Amniotic stem cell (primary cell): ENCODE measurements around the gene DYNLL1.
"Not testable (repeated sequence)": the region's sequence is repeated elsewhere in the genome, so short reads cannot be mapped to it uniquely, and the experiment has no call there.

Experiments
- DNase-seq: peaks from one replicate; lab custom pipeline; 2025; lab: John Stamatoyannopoulos, UW

Gene DYNLL1

GRCh38 chr12:120495731-120496412 lies at the start of gene DYNLL1:
TSS of gene DYNLL1 (plus strand) at chr12:120496113. CDS start at chr12:120496422, 309 bp downstream.
- DNase-seq = peak; percentile 95

DNA sequence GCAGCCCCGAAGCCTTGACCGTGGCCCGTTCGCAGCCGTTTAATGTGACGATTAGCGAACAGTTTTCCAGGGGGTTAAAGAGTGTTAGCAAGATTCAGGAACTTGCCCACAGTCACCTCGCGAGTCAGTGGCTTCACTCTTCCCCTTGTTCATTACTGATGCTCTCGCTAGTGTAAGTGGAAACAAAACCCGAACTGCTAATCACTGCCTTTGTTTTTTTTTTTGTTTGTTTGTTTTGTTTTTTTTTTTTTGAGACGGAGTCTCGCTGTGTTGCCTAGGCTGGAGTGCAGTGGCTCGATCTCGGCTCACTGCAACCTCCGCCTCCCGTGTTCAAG lies 49.1 kb upstream of the DYNLL1 start:
- not testable (repeated sequence) for DNase-seq

GRCh38 chr12:120447992-120448391 lies 47.9 kb upstream of the DYNLL1 start:
- no peak for DNase-seq

DNA sequence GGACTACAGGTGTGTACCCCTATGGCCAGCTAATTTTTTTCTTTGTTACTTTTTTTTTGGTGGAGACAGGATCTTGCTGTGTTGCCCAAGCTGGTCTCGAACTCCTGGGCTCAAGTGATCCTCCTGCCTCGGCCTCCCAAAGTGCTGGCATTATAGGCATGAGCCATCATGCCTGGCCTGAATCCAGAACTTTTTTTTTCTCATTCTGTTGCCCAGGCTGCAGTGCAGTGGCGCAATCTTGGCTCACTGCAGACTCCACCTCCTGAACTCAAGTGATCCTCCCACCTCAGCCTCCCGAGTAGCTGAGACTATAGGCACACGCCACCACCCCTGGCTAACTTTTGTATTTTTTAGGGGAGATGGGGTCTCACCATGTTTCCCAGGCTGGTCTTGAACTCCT lies 43.4 kb upstream of the DYNLL1 start:
- not testable (repeated sequence) for DNase-seq

DNA sequence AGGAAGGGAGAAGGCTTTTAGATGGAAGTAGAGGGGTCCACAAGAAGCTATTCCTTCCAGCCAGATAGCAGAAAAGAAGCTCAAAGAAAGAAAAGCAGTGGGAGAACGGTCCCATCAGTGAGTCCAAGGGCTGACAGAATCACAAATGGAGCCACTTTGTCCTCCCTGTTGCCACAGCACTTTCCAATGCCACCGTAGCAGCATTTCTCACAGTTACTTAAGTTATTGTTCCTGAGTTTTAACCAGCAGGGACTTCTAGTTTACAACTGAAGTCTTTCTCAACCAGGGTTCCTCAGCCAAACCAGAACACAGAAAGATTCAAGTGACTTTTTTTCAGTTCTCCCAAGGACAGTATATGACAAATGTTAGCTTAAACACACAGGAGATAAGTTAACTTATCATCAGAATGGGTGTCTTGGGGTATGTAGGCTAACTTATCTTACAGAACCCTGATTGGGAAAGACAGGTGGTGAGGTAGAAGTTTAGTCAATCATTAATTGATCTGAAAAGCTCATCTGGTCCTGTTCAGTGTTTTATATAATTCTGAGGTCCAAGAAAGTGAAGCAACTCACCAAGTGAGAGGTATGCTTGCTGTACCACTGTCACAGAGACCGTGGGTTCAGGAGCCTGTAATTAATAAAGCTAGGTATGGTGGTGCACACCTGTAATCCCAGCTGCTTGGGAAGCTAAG lies 42.7 kb upstream of the DYNLL1 start:
- no peak for DNase-seq

DNA sequence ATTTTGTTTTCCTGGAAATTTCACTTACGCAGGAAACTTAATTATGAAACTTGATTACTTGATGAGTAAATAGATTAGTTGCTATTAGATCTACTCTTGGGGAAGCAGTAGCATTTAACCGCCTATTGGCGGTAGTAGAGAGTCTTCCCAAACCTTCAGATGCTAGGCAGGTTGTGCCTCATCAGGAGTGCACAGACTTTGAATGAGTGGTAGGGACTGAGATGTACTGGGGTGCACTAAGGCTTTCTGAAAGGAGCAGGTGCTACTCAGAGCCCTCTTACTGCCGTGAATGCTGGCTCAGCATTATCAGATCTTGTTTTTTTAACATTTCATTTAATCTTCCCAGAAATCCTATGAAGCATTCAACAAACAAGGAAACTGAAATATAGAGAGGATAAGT lies 41.9 kb upstream of the DYNLL1 start:
- no peak for DNase-seq

GRCh38 chr12:120455302-120455701 lies 40.6 kb upstream of the DYNLL1 start:
- no peak for DNase-seq

- DNase-seq = no peak
These were observed 38.8 kb upstream of the DYNLL1 start for GRCh38 chr12:120457133-120457532.

DNA sequence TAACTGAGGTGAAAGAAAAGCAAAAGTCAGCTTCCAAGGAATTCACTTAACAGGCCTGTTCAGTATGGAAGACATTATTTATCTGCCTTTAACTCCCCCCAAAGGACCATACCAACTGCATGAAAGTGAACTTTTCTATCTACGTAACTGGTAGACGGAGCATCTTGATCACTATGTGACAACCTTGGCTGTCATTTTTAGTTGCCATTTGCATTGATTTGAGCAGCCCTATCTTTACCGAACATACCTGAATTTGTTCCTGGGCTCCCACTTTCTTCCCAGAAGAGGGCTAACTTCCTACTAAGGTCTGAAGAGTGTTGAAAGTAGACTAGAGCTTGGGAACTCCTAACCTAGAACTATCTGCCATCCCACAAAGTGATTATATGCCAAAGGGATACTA lies 35.8 kb upstream of the DYNLL1 start:
- DNase-seq = no peak

GRCh38 chr12:120462099-120462640 lies 33.7 kb upstream of the DYNLL1 start:
- no peak for DNase-seq

DNA sequence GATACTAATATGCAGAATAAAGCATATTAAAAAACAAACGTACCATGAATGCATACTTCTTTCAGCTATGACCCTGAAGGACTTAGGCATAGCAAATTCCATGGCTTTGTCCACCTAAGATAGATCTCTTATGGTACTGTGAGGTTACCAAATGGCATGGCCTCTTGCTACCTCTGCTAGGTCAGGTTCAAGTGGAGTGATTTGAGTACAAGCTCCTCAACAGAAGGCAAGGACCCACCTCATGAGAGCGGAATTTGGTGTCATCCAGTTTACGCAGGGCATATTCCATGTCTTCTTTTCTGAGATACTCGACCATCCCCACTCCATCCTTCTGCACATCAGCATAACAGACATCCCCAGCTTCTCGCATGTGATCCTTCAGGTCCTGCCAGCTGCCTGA lies 32.2 kb upstream of the DYNLL1 start:
- DNase-seq = no peak

DNA sequence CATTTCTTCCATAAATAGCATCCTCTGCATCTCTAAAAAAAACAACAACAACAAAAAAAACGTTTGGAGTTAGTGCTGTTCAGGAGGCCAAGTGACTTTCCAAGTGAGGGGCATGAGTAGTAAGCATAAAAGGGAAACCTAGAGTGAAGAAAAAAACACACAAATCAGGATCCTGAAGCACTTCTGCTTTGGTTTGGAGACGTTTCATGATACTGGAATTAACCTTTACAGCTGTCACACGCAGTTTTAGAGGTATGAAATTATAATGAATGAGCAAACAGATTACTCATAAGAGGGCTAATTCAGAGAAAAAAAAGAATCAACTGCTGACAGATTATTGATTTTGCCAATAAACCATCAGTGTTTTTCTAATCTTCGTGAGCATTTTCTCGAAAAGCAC lies 30.2 kb upstream of the DYNLL1 start:
- DNase-seq = no peak

GRCh38 chr12:120466560-120467315 lies 29.2 kb upstream of the DYNLL1 start:
- no peak for DNase-seq

- DNase-seq = no peak
These were observed 28.5 kb upstream of the DYNLL1 start for GRCh38 chr12:120467439-120467838.

DNA sequence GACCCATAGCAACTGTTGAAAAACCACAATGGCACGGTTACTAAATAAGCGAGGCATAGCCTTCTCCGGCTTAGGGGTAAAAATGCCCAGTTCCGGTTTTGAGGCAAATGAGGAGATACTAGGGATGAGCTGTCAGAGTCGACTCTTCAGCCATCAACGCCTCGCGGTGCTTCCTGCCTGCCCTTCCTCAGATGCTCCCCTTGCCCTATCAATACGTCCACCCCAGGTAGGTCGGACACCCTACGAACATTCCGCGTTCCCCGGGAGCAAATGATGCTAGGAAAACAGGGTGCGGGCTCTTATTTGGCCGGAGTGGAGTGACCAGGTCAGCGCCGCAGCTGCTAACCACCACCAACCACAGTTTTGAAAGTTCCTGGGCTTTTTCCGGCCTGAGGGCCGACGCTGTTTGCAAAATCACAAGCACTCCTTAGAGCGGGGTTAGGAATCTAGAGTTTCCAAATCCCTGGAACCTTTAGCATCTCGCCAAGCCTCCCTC lies 27.5 kb upstream of the DYNLL1 start:
- no peak for DNase-seq

GRCh38 chr12:120468821-120469449 lies 27.0 kb upstream of the DYNLL1 start:
- no peak for DNase-seq

GRCh38 chr12:120469450-120470149 lies 26.3 kb upstream of the DYNLL1 start, which contains the start of gene SRSF9:
TSS of gene SRSF9 (minus strand) at chr12:120469748. CDS start at chr12:120469609, 139 bp downstream.
- DNase-seq = peak; percentile 94

- DNase-seq = no peak
These were observed 25.6 kb upstream of the DYNLL1 start for GRCh38 chr12:120470150-120470784.

GRCh38 chr12:120472521-120472920 lies 23.4 kb upstream of the DYNLL1 start:
- DNase-seq = no peak

DNA sequence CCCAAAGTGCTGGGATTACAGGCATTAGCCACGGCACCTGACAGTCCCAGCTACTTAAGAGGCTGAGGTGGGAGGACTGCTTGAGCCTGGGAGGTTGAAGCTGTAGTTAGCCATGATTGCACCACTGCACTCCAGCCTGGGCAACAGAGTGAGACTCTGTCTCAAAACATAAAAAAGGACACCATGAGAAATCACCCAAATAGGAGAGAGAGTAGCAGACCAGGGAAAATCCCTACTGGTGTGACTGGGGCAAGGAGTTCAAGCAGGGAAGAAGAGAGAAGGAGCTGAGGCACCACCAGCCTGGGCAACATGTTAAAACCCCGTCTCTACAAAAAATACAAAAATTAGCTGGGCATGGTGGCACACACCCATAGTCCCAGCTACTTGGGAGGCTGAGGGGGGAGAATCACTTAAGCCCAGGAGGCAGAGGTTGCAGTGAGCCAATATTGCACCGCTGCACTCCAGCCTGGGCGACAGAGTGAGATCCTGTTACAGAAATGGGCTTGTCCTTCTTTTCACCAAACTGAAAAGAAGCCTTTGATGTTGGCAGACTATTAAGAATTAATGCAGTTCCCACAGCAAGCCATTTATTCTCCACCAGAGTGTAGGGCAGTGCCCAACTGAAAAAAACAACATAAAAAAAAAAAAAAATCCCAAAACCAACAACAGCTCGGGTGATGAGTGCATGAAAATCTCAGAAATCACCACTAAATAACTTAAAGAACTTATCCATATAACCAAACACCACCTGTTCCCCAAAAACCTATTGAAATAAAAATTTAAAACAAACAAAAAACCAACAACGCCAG lies 21.9 kb upstream of the DYNLL1 start:
- no peak for DNase-seq
